ENCODE data around the gene UGT1A3. TPM values are rescaled to one million over a fixed set of nuclear protein-coding genes. Genes with fewer than 3 reads are reported as not detected.

The UGT1A3 gene
- total RNA-seq, 2 donors from 2014 or later = not detected

DNA sequence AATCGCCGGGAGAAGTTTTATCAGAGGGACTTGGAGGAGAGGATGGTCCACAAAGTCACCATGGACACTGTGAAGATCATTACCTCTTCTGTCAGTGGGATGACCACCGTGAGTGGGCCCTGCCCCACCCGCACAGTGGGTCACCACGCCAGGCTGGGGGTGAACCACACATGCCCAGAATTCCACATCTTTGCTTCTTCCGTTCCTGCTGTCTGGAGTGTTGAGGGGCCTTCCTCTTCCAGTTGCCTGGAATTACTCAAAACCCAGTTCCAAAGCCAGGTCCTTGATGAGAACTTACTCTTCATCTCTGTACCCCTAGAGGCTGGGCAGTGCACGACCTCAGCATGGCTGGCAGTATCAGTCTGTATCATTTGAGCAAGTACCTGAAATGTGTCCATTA is 71.4 kb downstream of the UGT1A3 start:
- Histone ChIP-seq H3K9me3 (no peaks in the 10 kb centered on the region), H3K27me3 (no peaks in the 10 kb centered on the region), H3K36me3 (no peaks in the 10 kb centered on the region), H3K4me1 (no peaks in the 10 kb centered on the region), H3K27ac (no peak overlapping the region), H3K4me3 (no peak overlapping the region)
- DNase-seq (ENCODE audit: low spot score) = peak; percentile 13
- TF ChIP-seq, protein P1, sequence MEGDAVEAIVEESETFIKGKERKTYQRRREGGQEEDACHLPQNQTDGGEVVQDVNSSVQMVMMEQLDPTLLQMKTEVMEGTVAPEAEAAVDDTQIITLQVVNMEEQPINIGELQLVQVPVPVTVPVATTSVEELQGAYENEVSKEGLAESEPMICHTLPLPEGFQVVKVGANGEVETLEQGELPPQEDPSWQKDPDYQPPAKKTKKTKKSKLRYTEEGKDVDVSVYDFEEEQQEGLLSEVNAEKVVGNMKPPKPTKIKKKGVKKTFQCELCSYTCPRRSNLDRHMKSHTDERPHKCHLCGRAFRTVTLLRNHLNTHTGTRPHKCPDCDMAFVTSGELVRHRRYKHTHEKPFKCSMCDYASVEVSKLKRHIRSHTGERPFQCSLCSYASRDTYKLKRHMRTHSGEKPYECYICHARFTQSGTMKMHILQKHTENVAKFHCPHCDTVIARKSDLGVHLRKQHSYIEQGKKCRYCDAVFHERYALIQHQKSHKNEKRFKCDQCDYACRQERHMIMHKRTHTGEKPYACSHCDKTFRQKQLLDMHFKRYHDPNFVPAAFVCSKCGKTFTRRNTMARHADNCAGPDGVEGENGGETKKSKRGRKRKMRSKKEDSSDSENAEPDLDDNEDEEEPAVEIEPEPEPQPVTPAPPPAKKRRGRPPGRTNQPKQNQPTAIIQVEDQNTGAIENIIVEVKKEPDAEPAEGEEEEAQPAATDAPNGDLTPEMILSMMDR (IDR thresholded peaks at IDR 0.05) = no peak

DNA sequence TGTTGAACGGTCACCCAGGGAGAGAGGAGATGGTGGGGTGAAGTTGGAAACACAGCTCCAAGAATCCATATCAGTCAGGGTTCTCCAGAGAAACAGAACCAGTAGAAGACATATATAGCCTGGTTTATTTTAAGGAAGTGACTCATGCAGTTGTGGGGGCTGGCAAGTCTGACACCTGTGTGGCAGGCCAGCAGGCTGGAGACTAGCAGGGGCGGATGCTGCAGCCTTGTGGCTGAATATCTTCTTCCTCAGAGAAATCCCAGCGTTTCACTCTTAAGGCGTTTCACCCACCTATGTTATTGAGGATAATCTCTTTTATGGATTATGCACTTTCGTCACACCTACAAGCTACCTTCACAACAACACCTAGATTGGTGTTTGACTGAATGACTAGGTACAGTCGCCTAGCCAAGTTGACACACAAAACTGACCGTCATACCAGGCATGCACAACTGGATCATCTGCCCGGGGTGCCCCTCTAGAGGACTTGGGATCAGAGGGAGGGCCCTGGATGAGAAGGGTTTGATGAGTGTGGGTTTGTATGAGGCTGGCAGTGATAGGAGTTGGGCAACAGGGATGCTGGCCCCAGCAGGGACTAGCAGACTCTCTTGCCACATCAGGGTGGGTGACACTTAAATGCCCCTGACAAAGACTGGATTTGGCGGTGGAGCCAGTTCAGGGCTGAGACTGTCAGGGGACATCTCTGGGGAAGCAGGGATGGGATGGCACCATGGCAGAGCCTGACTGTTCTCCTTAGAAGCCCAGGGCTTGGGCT is 72.7 kb downstream of the UGT1A3 start:
- peak; percentile 38 for DNase-seq (ENCODE audit: low spot score)
- TF ChIP-seq, protein P1 (IDR thresholded peaks at IDR 0.05) = no peak
- no peaks in the 10 kb centered on the region for H3K4me1 ChIP-seq
- H3K27me3 ChIP-seq = no peaks in the 10 kb centered on the region
- no peaks in the 10 kb centered on the region for H3K9me3 ChIP-seq
- H3K36me3 ChIP-seq = no peaks in the 10 kb centered on the region
- no peak overlapping the region for H3K27ac ChIP-seq
- H3K4me3 ChIP-seq = no peak overlapping the region

DNA sequence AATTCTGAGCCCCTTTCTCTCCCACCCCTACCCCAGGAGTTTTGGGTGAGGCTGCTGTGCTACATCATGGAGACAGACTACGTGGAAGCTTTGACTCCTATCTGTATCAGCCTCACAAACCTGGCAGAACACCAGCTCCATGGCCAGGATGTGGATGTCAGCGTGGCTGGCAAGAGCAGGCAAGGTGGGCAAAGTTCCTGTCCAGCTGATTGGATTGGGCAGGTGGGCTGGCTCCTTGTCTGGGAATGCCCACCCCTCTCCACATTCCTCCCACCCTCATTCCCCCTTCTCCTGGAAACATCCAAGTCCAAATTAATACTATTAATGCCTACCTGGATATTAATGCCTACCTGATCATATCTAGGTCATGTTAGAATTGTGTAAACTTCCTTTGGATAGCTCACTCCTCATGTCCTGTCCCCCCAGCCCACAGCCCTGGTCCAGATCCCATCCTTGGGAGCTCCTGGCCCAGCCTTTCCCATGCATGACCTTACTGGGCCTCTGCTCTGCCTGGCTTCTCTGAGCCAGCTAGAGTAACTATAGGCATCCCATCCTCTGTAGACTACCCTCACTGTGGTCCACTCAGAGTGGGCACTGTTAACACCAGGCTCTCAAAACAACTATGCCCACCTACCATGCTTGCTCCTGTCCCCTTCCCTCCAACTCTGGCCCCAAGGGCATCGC is 73.4 kb downstream of the UGT1A3 start:
- peak; percentile 9 for DNase-seq (ENCODE audit: low spot score)
- no peaks in the 10 kb centered on the region for H3K36me3 ChIP-seq

DNA sequence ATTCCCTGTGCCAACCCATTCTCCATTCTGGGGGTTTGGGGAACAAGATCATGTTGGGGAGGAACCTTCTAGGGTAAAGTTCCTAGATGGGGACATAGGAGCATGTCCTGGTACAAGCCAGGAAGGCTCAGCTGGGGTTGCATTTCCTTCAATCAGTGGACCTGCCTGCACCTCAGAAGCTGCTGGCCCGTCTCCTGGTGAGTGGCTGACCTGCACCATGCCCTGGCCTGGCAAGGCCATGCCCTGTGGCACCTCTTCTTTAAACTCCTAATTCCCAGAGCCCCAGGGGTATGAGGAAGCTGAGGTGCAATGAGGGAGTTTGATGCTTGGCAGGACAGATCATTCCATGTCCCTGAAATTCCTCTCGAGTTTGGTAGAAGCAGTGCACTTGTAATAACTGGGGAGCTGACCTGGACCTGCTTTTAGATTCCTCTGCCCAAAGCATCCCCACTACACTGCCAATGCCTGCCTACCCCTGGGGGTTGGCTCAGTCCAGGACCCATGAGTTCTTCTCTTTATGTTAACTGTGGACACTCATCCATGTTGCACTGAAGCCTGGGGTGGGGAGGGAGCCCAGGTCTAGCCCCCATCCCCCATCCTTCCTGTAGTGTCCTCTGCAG is 74.6 kb downstream of the UGT1A3 start:
- Histone ChIP-seq H3K4me1 (no peaks in the 10 kb centered on the region), H3K4me3 (no peak overlapping the region), H3K36me3 (no peaks in the 10 kb centered on the region), H3K9me3 (no peaks in the 10 kb centered on the region), H3K27me3 (no peaks in the 10 kb centered on the region), H3K27ac (no peak overlapping the region)
- DNase-seq (ENCODE audit: low spot score) = peak; percentile 36
- TF ChIP-seq, protein P1 (IDR thresholded peaks at IDR 0.05) = no peak

More for the DNA sequence above, 73.4 kb downstream of the UGT1A3 start:
- TF ChIP-seq, protein P1 (IDR thresholded peaks at IDR 0.05) = no peak
- H3K4me3 ChIP-seq = no peak overlapping the region
- H3K27me3 ChIP-seq = no peaks in the 10 kb centered on the region
- no peaks in the 10 kb centered on the region for H3K9me3 ChIP-seq
- H3K27ac ChIP-seq = no peak overlapping the region
- no peaks in the 10 kb centered on the region for H3K4me1 ChIP-seq

DNA sequence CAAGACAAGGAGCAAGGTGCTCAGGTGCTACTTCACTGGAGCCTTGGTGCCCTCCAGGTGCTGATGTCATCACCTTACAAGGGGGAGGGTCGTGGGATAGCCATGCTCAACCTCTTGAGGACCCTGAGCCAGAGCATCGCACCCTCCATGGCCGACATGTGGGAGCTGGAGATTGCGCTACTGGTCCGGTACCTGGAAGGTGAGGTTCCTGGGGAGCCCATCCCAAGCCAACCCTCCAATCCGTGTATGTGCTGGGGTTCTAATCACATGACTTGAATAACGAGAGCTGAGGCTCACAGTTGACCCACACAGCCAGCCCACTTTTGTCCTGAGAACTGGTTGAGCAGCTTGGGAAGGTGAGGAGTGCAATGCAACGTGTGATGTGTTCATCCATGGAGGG is 75.2 kb downstream of the UGT1A3 start:
- H3K9me3 ChIP-seq = no peaks in the 10 kb centered on the region
- DNase-seq (ENCODE audit: low spot score) = peak; percentile 55
- H3K27me3 ChIP-seq = no peaks in the 10 kb centered on the region
- H3K4me3 ChIP-seq = no peak overlapping the region
- no peak overlapping the region for H3K27ac ChIP-seq
- TF ChIP-seq, protein P1 (IDR thresholded peaks at IDR 0.05) = no peak
- H3K36me3 ChIP-seq = no peaks in the 10 kb centered on the region
- no peaks in the 10 kb centered on the region for H3K4me1 ChIP-seq

Measured in right atrium auricular region (tissue), 2 donors.